ENCODE data around the gene BAHCC1.

The BAHCC1 gene

GRCh38 chr17:81489012-81489997 is 94.0 kb downstream of the BAHCC1 start:
- no peak for ATAC-seq
- TF ChIP-seq ZC3H10 (CRISPR knock-in tag; IDR thresholded peaks at IDR 0.05) (no peak), OSR1 (CRISPR knock-in tag; IDR thresholded peaks at IDR 0.05) (no peak), TSHZ2 (CRISPR knock-in tag; IDR thresholded peaks at IDR 0.05) (no peak), RARB (CRISPR knock-in tag; IDR thresholded peaks at IDR 0.05) (no peak), ZNF565 (CRISPR knock-in tag; conservative IDR thresholded peaks at IDR 0.05; ENCODE audit: low read depth) (no peak), BACH2 (CRISPR knock-in tag; IDR thresholded peaks at IDR 0.05; ENCODE audit: borderline replicate concordance) (no peak), ZFP30 (CRISPR knock-in tag; IDR thresholded peaks at IDR 0.05) (no peak), SNAI2 (CRISPR knock-in tag; IDR thresholded peaks at IDR 0.05) (no peak), ZNF70 (CRISPR knock-in tag; IDR thresholded peaks at IDR 0.05) (no peak), CSDC2 (CRISPR knock-in tag; IDR thresholded peaks at IDR 0.05) (no peak), TOX (CRISPR knock-in tag; IDR thresholded peaks at IDR 0.05; ENCODE audit: borderline replicate concordance) (no peak), CREB5 (CRISPR knock-in tag; IDR thresholded peaks at IDR 0.05; ENCODE audit: low read depth) (no peak), PATZ1 (CRISPR knock-in tag; IDR thresholded peaks at IDR 0.05; ENCODE audit: borderline replicate concordance) (no peak), CSRNP3 (CRISPR knock-in tag; IDR thresholded peaks at IDR 0.05) (no peak), ISL1 (CRISPR knock-in tag; IDR thresholded peaks at IDR 0.05) (no peak), ZNF8 (CRISPR knock-in tag; IDR thresholded peaks at IDR 0.05) (no peak), TCF4 (CRISPR knock-in tag; IDR thresholded peaks at IDR 0.05; ENCODE audit: borderline replicate concordance) (no peak), ARNTL (CRISPR knock-in tag; IDR thresholded peaks at IDR 0.05; ENCODE audit: borderline replicate concordance, low read depth) (no peak)

GRCh38 chr17:81489998-81490992 is 95.0 kb downstream of the BAHCC1 start:
- no peak for ATAC-seq
- TF ChIP-seq PPARA (CRISPR knock-in tag; IDR thresholded peaks at IDR 0.05; ENCODE audit: borderline replicate concordance) (no peak), TOX (CRISPR knock-in tag; IDR thresholded peaks at IDR 0.05; ENCODE audit: borderline replicate concordance) (no peak), OSR1 (CRISPR knock-in tag; IDR thresholded peaks at IDR 0.05) (no peak), SNAI2 (CRISPR knock-in tag; IDR thresholded peaks at IDR 0.05) (no peak), TSHZ2 (CRISPR knock-in tag; IDR thresholded peaks at IDR 0.05) (no peak), ZNF565 (CRISPR knock-in tag; conservative IDR thresholded peaks at IDR 0.05; ENCODE audit: low read depth) (no peak), ISL1 (CRISPR knock-in tag; IDR thresholded peaks at IDR 0.05) (no peak), RARB (CRISPR knock-in tag; IDR thresholded peaks at IDR 0.05) (no peak), ZC3H10 (CRISPR knock-in tag; IDR thresholded peaks at IDR 0.05) (no peak), GLIS3 (CRISPR knock-in tag; IDR thresholded peaks at IDR 0.05) (no peak), CREB5 (CRISPR knock-in tag; IDR thresholded peaks at IDR 0.05; ENCODE audit: low read depth) (no peak), ZFP3 (CRISPR knock-in tag; IDR thresholded peaks at IDR 0.05) (no peak), ARNTL (CRISPR knock-in tag; IDR thresholded peaks at IDR 0.05; ENCODE audit: borderline replicate concordance, low read depth) (no peak), ZNF8 (CRISPR knock-in tag; IDR thresholded peaks at IDR 0.05) (no peak), ZNF70 (CRISPR knock-in tag; IDR thresholded peaks at IDR 0.05) (no peak), ZFP30 (CRISPR knock-in tag; IDR thresholded peaks at IDR 0.05) (no peak), CSDC2 (CRISPR knock-in tag; IDR thresholded peaks at IDR 0.05) (no peak), BACH2 (CRISPR knock-in tag; IDR thresholded peaks at IDR 0.05; ENCODE audit: borderline replicate concordance) (no peak)

Data from SK-N-SH treated with all-trans-retinoic acid at 6 μM for 48 hours (cell line).